Measurements from ENCODE around the gene BOD1L2. TPM values are rescaled to one million over a fixed set of nuclear protein-coding genes. Genes with fewer than 3 reads are reported as not detected.

Gene BOD1L2
- total and polyA plus RNA-seq, 2 donors (not counting 3 experiments of a cell fraction or from before 2014, with no cell fraction given), result not detected

- no peaks in the 10 kb centered on the region for H3K9me3 ChIP-seq (replicated peaks; ENCODE audit: control insufficient read depth, insufficient read depth, low read length)
- no TSS peak for BruUV-seq (replicated peaks)
- no peak overlapping the region for H3K4me2 ChIP-seq (ENCODE audit: insufficient read depth, low read length)
- H3K79me2 ChIP-seq (ENCODE audit: control insufficient read depth, insufficient read depth, low read length), result no peaks in the 10 kb centered on the region
- no peak for DNase-seq (ENCODE audit: low read depth, low spot score)
- no peaks in the 10 kb centered on the region for H4K20me1 ChIP-seq (replicated peaks; ENCODE audit: control insufficient read depth, extremely low read depth, insufficient read depth, low read length)
- H3K27me3 ChIP-seq (ENCODE audit: control insufficient read depth in 2 of 2, insufficient read depth in 2 of 2, low read length in 2 of 2), result no peaks in the 10 kb centered on the region
- H3K9me1 ChIP-seq (replicated peaks; ENCODE audit: control insufficient read depth, extremely low read depth, insufficient read depth, low read length), result no peaks in the 10 kb centered on the region
- H3K9ac ChIP-seq (replicated peaks; ENCODE audit: extremely low read depth, insufficient read depth, low read length), result no peak overlapping the region
- TF ChIP-seq POLR2A (IDR thresholded peaks at IDR 0.05; ENCODE audit: low read depth, low read length) (no peak), MAX (IDR thresholded peaks at IDR 0.05; ENCODE audit: insufficient read depth, insufficient read length) (no peak)
- no peak overlapping the region for H3K27ac ChIP-seq (ENCODE audit: insufficient read depth, low read depth, low read length)
- H2AFZ ChIP-seq (ENCODE audit: low read depth, low read length), result no peak overlapping the region
- POLR2A ChIA-PET, result no interaction called here
- CTCF ChIA-PET, result interaction anchor here (1.0 kb wide), 1 partner anchor 320 kb away, joined by 3 read pairs; no protein-coding TSS in a partner anchor
- no peaks in the 10 kb centered on the region for H3K36me3 ChIP-seq (ENCODE audit: control insufficient read depth in 2 of 2, extremely low read depth in 1 of 2, insufficient read depth in 2 of 2, low read length in 2 of 2)
- intact Hi-C loops (cut with micrococcal nuclease) (no loop called here), dilution Hi-C loops (cut with MboI; ENCODE audit: extremely low pct_ligation_motif_present, low sequenced_read_pairs) (no loop called here)
- no peak overlapping the region for H3K4me3 ChIP-seq (replicated peaks in 1 of 3; ENCODE audit: insufficient read depth in 1 of 3, low read depth in 1 of 3, low read length in 3 of 3)
- no peaks in the 10 kb centered on the region for H3K4me1 ChIP-seq (ENCODE audit: control insufficient read depth, extremely low read depth, insufficient read depth, low read length)
- FAIRE-seq, result no peak
These were observed 42.1 kb downstream of the BOD1L2 start for GRCh38 chr18:57188851-57189557.

- Histone ChIP-seq H3K4me3 (replicated peaks in 1 of 3; ENCODE audit: insufficient read depth in 1 of 3, low read depth in 1 of 3, low read length in 3 of 3) (no peak overlapping the region), H3K9me1 (replicated peaks; ENCODE audit: control insufficient read depth, extremely low read depth, insufficient read depth, low read length) (no peaks in the 10 kb centered on the region), H3K36me3 (ENCODE audit: control insufficient read depth in 2 of 2, extremely low read depth in 1 of 2, insufficient read depth in 2 of 2, low read length in 2 of 2) (no peaks in the 10 kb centered on the region), H3K79me2 (ENCODE audit: control insufficient read depth, insufficient read depth, low read length) (no peaks in the 10 kb centered on the region), H3K27me3 (ENCODE audit: control insufficient read depth in 2 of 2, insufficient read depth in 2 of 2, low read length in 2 of 2) (no peaks in the 10 kb centered on the region), H3K4me1 (ENCODE audit: control insufficient read depth, extremely low read depth, insufficient read depth, low read length) (no peaks in the 10 kb centered on the region), H3K9ac (replicated peaks; ENCODE audit: extremely low read depth, insufficient read depth, low read length) (no peak overlapping the region), H3K27ac (ENCODE audit: insufficient read depth, low read depth, low read length) (no peak overlapping the region), H3K9me3 (replicated peaks; ENCODE audit: control insufficient read depth, insufficient read depth, low read length) (no peaks in the 10 kb centered on the region), H3K4me2 (ENCODE audit: insufficient read depth, low read length) (no peak overlapping the region), H2AFZ (ENCODE audit: low read depth, low read length) (no peak overlapping the region), H4K20me1 (replicated peaks; ENCODE audit: control insufficient read depth, extremely low read depth, insufficient read depth, low read length) (no peaks in the 10 kb centered on the region)
- TF ChIP-seq POLR2A (IDR thresholded peaks at IDR 0.05; ENCODE audit: low read depth, low read length) (no peak), EZH2 (IDR thresholded peaks at IDR 0.05; ENCODE audit: borderline replicate concordance, low read depth, low read length, severe bottlenecking) (no peak), POLR2AphosphoS5 (IDR thresholded peaks at IDR 0.05; ENCODE audit: insufficient read depth, low read depth, low read length) (no peak), CTCF (IDR thresholded peaks at IDR 0.05; ENCODE audit: extremely low read depth in 1 of 2, insufficient read depth in 1 of 2, low read depth in 1 of 2, low read length in 2 of 2) (no peak), JUN (IDR thresholded peaks at IDR 0.05; ENCODE audit: borderline replicate concordance, insufficient read depth, insufficient read length, low read depth) (no peak), MYC (IDR thresholded peaks at IDR 0.05; ENCODE audit: low read depth, low read length) (no peak), MAX (IDR thresholded peaks at IDR 0.05; ENCODE audit: insufficient read depth, insufficient read length) (no peak), FOS (IDR thresholded peaks at IDR 0.05; ENCODE audit: borderline replicate concordance, insufficient read depth, low read length) (no peak), GATA2 (IDR thresholded peaks at IDR 0.05; ENCODE audit: insufficient read depth, insufficient read length, low read depth, low read length) (no peak)
- FAIRE-seq (no peak), DNase-seq (ENCODE audit: low read depth, low spot score) (no peak)
- POLR2A ChIA-PET, result no interaction called here
- dilution Hi-C loops (cut with MboI; ENCODE audit: extremely low pct_ligation_motif_present, low sequenced_read_pairs), result no loop called here
- intact Hi-C loops (cut with micrococcal nuclease), result no loop called here
- CTCF ChIA-PET, result no interaction called here
- BruUV-seq (replicated peaks), result no TSS peak
These were observed 43.1 kb downstream of the BOD1L2 start for GRCh38 chr18:57190026-57190425.
